Hematopoietic multipotent progenitor cell (in vitro differentiated cells): ENCODE data around the gene ZNF569. TPM values are rescaled to one million over a fixed set of nuclear protein-coding genes. Genes with fewer than 3 reads are reported as not detected.
A peak's percentile ranks its signal among the peaks of the same experiment; 100 is the strongest.
"Not testable (repeated sequence)": the region's sequence is repeated elsewhere in the genome, so short reads cannot be mapped to it uniquely, and the experiment has no call there.

Source experiments
- DNase-seq, 3 donors: peaks; one replicate each; pipeline ENCODE4 v3.0.0-alpha.2; 2011 to 2015; ENCODE audit warnings: low read depth in 2 of 3, low spot score in 2 of 3
- total RNA-seq: library from RNA; depleted of rRNA; stranded (reverse); fragments of >200 nt; gene quantifications from one replicate; pipeline ENCODE4 v1.2.3, GENCODE V29; 2012

ZNF569 gene
- 5.1 TPM for total RNA-seq

GRCh38 chr19:37466798-37467607 lies at the start of gene ZNF569:
Gene ZNF569 (minus strand): TSS chr19:37467444. CDS start chr19:37444921, 22,523 bp downstream.
- DNase-seq = peak; percentile 80 to 95 (median 91)

DNA sequence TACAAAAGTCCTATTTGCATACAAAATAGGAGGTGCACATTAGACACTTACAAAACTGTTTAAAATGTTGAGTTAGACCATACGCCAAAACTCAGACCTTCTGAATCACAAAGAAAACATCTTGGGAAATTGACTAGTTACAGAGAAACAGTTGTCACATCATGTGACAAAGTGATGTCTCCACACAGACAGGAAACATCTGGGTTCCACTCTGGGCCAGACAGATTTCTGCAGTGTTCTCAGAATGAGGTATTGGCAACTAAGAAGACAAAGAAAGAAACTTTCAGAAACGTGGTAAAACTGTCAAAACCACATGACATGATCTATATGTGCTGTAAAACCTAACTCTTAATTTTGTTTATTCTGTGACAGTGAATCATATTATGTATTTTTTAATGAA lies 46.2 kb upstream of the ZNF569 start:
- DNase-seq = peak in 2 of 3 donors; percentile 15 to 67

- no peak for DNase-seq
These were observed 44.6 kb upstream of the ZNF569 start for GRCh38 chr19:37511821-37512220.

DNA sequence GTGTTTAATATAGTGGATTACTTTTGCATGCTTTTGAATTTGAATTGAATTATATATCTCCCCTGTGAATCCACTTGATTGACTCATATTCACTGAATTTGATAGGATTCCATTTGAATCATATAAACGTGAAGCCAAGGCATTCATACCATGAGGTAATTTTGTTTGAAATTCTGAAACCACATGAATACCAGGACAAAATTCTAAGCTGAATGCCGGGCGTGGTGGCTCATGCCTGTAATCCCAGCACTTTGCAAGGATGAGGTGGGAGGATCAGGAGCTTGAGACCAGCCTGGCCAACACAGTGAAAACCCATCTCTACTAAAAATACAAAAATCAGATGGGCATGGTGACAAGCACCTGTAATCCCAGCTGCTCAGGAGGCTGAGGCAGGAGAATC lies 43.9 kb upstream of the ZNF569 start:
- no peak for DNase-seq

DNA sequence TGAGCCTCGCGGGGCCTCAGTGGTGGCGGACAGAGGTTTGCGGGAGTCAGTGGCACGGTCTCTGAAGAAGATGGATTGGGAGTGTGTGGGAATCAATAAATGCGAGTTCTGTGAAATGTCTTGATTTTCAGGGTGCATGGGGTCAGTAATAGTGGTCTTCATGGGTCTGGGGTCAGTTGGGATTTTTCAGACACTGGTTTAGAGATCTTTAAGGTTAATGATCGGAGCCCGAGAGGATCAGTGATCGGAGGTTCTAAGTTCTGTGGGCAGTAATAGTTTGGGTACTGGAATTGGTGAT lies 39.9 kb upstream of the ZNF569 start:
- no peak for DNase-seq

DNA sequence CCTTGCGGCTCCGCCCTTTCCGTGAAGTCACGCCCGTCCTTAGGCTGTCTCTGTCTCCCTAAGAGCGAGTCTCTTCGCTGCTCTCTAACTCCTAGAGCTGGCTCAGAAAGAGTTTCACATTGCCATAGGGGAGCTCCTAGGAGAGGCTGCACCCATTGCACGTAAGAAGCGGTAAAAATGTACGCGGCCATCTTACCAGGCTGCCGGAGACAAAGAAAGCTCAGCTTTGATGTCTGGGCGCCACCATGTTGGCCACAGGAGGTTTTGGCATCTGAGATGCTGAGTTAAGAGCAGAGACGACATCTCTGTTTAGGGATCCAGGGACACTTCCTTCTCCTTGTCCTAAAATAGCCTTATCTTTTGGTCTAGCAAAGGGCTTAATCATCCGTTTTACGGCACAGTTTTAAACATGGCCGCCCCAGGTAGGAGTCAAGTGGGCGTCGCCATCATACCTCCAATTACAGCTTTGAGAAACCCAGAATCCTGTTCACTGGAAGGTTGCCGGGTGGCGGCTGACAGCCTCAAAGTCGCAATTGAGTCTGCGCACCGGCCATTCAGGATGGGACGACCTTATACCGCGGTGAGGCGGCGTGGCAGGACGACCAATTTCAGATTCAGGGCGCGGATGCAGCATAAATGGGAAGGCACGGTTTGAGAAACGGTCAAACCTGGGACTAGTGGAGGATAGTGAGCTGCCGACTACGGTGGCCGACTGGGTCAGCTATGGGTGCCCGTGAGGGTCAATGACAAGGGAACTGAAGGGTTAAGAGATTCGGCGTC lies 39.3 kb upstream of the ZNF569 start, which contains the start of gene ZNF793:
Gene ZNF793 (plus strand): TSS at position 553 of the 780 bp plus-strand sequence. CDS start 16,501 bp downstream, outside the sequence.
- DNase-seq = peak; percentile 53 to 94 (median 87)

- DNase-seq = no peak
These were observed 38.7 kb upstream of the ZNF569 start for GRCh38 chr19:37505958-37506386.

- DNase-seq = no peak
These were observed 25.0 kb upstream of the ZNF569 start for GRCh38 chr19:37492213-37492612.

DNA sequence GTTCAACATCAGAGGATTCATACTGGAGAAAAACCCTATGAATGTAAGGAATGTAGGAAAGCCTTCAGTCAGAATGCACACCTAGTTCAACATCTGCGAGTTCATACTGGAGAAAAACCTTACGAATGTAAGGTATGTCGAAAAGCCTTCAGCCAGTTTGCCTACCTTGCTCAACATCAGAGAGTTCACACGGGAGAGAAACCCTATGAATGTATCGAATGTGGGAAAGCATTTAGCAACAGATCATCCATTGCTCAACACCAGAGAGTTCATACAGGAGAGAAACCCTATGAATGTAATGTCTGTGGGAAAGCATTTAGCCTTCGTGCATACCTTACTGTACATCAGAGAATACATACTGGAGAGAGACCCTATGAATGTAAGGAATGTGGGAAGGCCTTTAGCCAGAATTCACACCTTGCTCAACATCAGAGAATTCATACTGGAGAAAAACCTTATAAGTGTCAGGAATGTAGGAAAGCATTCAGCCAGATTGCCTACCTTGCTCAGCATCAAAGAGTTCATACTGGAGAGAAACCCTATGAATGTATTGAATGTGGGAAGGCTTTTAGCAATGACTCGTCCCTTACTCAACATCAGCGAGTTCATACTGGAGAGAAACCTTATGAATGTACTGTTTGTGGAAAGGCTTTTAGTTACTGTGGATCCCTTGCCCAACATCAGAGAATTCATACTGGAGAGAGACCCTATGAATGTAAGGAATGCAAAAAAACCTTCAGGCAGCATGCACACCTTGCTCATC lies 17.3 kb upstream of the ZNF569 start:
- no peak for DNase-seq

DNA sequence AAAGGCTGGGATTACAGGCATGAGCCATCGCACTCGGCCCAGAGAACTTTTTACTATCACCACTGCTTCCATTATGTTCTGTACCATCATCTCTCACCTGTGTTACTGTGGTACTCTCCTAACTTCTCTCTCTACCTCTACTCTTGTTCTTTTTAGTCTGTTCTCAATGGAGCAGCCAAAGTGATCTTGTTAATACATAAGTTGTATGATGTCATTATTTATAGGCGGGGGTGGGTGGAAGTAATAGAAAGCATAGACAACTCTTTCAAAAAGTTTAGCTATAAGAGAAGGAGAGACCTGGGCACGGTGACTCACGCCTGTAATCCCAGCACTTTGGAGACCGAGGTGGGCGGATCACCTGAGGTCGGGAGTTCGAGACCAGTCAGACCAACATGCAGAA lies 4.9 kb upstream of the ZNF569 start:
- no peak for DNase-seq

DNA sequence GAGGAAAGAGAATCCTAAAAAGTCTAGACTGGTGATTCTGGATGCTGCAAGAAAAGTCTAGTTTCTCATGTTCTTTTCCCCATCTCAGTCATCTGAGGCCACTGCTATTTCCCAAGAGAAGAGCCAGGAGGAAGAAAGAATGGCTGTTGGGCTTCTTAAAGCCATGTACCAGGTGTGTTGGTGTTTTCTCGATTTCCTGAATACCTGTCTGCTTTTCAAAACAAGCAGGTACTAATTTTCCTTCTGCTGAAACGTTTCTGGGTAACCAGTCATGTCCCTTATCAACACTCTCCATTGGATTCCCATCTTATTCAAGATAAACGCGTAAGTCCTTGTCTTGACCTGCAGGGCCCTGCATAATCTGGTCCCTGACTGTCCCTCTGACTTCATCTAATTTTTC lies 3.0 kb upstream of the ZNF569 start:
- no peak for DNase-seq

- DNase-seq = peak; percentile 71 to 92 (median 90)
These were observed 1.9 kb upstream of the ZNF569 start, which contains the start of gene ZNF570 for GRCh38 chr19:37468961-37469777. Gene ZNF570 (plus strand): TSS chr19:37469356. CDS start chr19:37470355, 999 bp downstream.

DNA sequence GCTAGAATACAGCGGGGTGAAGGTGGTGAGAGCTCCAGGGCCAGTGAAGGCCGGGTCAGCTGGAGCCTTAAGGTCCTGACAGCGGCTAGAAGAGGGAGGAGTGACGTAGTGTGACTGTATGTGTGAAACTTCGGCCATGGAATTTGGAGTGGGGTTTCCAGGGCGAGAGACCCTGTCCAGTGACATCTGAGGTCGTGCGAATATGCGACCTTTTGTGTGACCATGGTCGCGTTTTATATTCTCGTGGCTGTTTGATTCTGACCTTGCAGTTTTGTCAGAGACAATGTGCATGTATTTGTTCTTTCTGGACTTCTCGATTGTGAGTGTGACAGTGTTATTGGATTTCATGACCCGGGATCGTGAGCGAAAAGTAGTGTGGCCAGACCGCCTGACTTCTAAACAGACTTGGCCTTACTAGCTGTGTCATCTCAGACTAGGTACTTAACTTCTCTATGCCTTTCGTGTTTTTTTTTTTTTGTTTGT lies 405 bp upstream of the ZNF569 start:
- no peak for DNase-seq

DNA sequence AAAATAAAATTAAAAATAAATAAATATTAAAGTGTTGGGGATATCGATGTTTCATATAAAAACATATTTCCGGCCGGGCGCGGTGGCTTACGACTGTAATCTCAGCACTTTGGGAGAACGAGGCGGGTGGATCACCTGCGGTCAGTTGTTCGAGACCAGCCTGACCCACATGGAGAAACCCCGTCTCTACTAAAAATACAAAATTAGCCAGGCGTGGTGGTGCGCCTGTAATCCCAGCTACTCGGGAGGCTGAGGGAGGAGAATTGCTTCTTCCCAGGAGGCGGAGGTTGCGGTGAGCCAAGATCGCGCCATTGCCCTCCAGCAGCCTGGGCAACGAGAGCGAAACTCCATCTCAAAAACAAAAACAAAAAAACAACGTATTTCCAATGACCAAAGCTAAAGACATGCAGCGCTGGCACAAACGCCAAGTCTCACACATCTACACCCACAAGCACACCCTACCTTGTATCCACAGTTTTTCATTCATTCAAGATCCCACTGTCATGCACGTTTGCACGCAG lies 907 bp downstream of the ZNF569 start:
- DNase-seq = no peak

GRCh38 chr19:37452500-37453245 lies 14.6 kb downstream of the ZNF569 start:
- DNase-seq = peak in 1 of 3 donors; percentile 10

- no peak for DNase-seq
These were observed 53.7 kb downstream of the ZNF569 start for GRCh38 chr19:37413313-37414084.

- no peak for DNase-seq
These were observed 54.5 kb downstream of the ZNF569 start for GRCh38 chr19:37412700-37413099.

DNA sequence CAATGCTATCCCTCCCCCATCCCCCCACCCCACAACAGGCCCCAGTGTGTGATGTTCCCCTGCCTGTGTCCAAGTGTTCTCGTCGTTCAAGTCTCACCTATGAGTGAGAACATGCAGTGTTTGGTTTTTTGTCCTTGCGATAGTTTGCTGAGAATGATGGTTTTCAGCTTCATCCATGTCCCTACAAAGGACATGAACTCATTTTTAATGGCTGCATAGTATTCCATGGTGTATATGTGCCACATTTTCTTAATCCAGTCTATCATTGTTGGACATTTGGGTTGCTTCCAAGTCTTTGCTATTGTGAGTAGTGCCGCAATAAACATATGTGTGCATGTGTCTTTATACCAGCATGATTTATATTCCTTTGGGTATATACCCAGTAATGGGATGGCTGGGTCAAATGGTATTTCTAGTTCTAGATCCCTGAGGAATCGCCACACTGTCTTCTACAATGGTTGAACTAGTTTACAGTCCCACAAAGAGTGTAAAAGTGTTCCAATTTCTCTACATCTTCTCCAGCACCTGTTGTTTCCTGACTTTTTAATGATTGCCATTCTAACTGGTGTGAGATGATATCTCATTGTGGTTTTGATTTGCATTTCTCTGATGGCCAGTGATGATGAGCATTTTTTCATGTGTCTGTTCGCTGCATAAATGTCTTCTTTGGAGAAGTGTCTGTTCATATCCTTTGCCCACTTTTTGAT lies 61.0 kb downstream of the ZNF569 start:
- DNase-seq = not testable (repeated sequence)
